ENCODE results near the gene TMUB1. TPM values are rescaled to one million over a fixed set of nuclear protein-coding genes. Genes with fewer than 3 reads are reported as not detected.

The TMUB1 gene
- total RNA-seq, 1 donor from 2014 or later, result 40.3 TPM

DNA sequence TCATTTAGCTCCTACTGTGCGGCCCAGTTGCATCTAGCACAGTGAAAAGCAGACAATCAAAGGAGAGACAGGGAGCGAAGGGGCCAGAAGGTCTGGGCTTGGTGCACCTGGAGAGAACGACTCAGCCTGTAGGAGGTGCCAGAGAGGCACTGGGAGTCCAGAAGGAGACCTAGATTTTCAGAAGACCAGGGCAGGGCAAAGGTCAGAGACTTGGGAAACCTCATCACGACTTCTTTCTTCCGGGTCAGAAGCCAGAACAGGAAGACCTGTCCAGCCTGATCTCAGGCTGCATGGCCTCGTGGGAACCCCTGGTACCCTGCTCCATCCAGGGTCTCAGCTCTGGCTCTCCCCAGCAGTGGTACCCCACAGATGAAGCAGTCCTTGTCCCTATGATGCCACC lies 8.1 kb upstream of the TMUB1 start:
- H3K4me1 ChIP-seq, result peaks cover 68% of the 10 kb centered on the region
- DNase-seq (ENCODE audit: extremely low spot score in 2 of 2), result no peak
- H3K36me3 ChIP-seq, result no peaks in the 10 kb centered on the region
- intact Hi-C loops (cut with DNase I), result no loop called here
- H3K4me3 ChIP-seq, result no peak overlapping the region
- no peaks in the 10 kb centered on the region for H3K27me3 ChIP-seq
- TF ChIP-seq, protein P1, sequence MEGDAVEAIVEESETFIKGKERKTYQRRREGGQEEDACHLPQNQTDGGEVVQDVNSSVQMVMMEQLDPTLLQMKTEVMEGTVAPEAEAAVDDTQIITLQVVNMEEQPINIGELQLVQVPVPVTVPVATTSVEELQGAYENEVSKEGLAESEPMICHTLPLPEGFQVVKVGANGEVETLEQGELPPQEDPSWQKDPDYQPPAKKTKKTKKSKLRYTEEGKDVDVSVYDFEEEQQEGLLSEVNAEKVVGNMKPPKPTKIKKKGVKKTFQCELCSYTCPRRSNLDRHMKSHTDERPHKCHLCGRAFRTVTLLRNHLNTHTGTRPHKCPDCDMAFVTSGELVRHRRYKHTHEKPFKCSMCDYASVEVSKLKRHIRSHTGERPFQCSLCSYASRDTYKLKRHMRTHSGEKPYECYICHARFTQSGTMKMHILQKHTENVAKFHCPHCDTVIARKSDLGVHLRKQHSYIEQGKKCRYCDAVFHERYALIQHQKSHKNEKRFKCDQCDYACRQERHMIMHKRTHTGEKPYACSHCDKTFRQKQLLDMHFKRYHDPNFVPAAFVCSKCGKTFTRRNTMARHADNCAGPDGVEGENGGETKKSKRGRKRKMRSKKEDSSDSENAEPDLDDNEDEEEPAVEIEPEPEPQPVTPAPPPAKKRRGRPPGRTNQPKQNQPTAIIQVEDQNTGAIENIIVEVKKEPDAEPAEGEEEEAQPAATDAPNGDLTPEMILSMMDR (IDR thresholded peaks at IDR 0.05), result no peak
- TF ChIP-seq POLR2A (IDR thresholded peaks at IDR 0.05) (no peak), POLR2AphosphoS5 (IDR thresholded peaks at IDR 0.05; ENCODE audit: insufficient read depth in 1 of 2, low read depth in 1 of 2) (no peak)
- H3K9me3 ChIP-seq, result no peaks in the 10 kb centered on the region
- no peak overlapping the region for H3K27ac ChIP-seq

DNA sequence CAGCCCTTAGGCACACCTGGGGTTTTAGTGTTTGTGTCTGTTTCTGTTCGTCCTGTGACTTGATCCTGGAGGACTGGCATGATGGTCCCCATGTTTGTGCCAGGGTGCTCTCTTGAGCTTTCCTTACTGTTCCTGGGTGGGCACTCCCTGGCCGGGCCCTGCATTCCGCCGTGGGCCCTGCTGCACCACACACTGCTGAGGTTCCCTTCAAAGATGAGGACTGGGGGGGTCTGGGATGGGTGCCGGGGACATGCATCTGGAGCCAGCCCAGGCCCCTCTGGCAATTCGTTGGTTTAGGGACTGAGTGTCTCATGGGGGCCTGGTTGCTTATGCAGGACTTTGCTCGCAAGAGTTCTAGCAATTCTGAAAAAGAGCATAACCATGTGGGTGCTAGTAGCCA lies 7.7 kb upstream of the TMUB1 start:
- H3K27me3 ChIP-seq, result no peaks in the 10 kb centered on the region
- no peak for TF ChIP-seq POLR2AphosphoS5 (IDR thresholded peaks at IDR 0.05; ENCODE audit: insufficient read depth in 1 of 2, low read depth in 1 of 2)
- TF ChIP-seq, protein P1 (IDR thresholded peaks at IDR 0.05), result no peak
- TF ChIP-seq POLR2A (IDR thresholded peaks at IDR 0.05), result no peak
- DNase-seq (ENCODE audit: extremely low spot score in 2 of 2), result no peak
- peaks cover 68% of the 10 kb centered on the region for H3K4me1 ChIP-seq
- peak overlapping the region; percentile 12 for H3K27ac ChIP-seq
- H3K4me3 ChIP-seq, result no peak overlapping the region
- intact Hi-C loops (cut with DNase I), result no loop called here
- no peaks in the 10 kb centered on the region for H3K9me3 ChIP-seq
- no peaks in the 10 kb centered on the region for H3K36me3 ChIP-seq

DNA sequence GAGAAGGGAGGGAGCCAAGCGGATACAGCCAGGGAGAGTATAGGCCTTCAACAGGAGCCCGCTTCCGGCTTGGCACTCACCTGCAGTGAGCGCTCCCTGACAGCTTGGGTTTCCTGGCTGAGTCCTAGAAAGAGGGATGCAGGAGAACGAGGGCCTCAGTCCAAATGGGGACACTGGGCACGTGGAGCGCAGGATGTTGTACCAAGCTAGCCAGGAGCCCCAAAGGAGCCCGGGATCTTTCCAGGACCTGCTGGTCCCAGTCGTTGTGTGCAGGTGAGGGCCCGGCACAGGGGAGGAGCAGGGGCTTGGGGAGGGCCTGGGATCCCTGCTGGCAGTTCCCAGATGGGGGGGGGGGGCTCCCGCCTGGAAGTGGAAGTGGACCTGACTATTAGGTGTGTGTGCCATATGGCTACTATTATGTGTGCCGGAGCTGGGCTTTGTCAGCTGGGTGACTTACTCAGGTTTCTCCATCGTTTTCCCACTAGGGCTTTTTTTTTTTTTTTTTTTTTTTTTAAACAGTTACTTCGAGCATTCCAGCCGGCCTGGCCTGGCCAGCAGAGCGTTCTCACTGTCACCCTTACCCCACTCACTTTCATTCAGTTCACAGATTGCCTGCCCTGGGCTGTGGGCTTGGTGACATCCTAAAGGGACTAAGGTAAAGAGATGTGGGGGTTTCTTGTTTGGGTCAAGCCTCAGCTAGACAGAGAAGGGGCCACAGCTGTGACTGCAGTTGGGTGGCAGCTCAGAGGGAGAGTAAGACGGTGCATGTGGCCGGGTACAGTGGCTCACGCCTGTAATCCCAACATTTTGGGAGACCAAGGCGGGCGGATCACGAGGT lies 6.8 kb upstream of the TMUB1 start:
- Histone ChIP-seq H3K27me3 (no peaks in the 10 kb centered on the region), H3K4me1 (peaks cover 73% of the 10 kb centered on the region), H3K36me3 (no peaks in the 10 kb centered on the region), H3K27ac (peak overlapping the region; percentile 89), H3K9me3 (no peaks in the 10 kb centered on the region), H3K4me3 (peak overlapping the region; percentile 80 to 82)
- no peak for TF ChIP-seq POLR2AphosphoS5 (IDR thresholded peaks at IDR 0.05; ENCODE audit: insufficient read depth in 1 of 2, low read depth in 1 of 2)
- no peak for DNase-seq (ENCODE audit: extremely low spot score in 2 of 2)
- intact Hi-C loops (cut with DNase I), result no loop called here

DNA sequence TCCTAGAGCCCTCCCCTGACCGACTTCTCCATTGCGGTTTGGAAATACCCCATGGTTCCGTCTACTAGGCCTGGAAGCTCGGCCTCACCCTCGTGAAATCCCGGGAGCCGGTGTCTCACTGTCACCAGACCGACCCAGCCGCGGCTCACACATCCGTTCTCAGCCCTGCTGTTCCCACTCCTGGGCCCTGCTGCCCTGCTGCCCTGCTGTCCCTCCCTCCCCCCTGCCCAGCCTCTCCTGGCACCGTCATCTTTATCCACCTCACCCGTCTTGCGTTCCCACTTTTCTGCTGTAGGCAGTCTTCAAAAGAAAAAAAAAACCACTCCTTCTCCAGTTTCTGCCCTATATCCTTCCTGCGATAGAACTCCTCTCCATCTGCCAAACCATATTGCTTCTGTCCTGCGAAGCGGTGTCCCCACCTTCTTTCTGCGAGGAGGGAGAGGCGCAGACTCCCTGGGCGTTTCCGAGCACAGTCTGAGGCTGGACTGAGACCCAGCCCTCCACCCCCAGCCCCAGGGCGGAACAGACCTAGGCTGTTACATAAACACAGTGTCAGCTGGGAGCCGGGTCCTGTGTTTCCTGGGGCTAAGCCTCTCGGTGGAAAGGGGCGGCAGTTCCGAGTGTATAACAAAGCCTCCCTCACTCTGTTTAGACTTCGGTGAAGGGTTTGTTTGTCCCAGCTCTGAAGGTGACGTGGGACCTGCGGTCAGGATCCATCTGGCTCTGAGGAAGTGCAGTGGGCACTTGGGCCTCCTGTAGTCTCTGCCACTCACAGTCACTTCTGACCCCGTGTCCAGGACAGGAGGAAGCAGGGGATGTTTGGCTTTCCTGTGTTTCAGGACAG lies 5.8 kb upstream of the TMUB1 start:
- Histone ChIP-seq H3K4me1 (peaks cover 70% of the 10 kb centered on the region), H3K27ac (peak overlapping the region; percentile 89), H3K9me3 (no peaks in the 10 kb centered on the region), H3K4me3 (peak overlapping the region; percentile 80 to 82), H3K27me3 (no peaks in the 10 kb centered on the region), H3K36me3 (no peaks in the 10 kb centered on the region)
- DNase-seq (ENCODE audit: extremely low spot score in 2 of 2), result no peak
- intact Hi-C loops (cut with DNase I), result no loop called here
- TF ChIP-seq POLR2A (IDR thresholded peaks at IDR 0.05) (peak in 1 of 2 donors; percentile 8), POLR2AphosphoS5 (IDR thresholded peaks at IDR 0.05; ENCODE audit: insufficient read depth in 1 of 2, low read depth in 1 of 2) (peak; percentile 19 to 77)
- TF ChIP-seq, protein P1 (IDR thresholded peaks at IDR 0.05), result no peak

DNA sequence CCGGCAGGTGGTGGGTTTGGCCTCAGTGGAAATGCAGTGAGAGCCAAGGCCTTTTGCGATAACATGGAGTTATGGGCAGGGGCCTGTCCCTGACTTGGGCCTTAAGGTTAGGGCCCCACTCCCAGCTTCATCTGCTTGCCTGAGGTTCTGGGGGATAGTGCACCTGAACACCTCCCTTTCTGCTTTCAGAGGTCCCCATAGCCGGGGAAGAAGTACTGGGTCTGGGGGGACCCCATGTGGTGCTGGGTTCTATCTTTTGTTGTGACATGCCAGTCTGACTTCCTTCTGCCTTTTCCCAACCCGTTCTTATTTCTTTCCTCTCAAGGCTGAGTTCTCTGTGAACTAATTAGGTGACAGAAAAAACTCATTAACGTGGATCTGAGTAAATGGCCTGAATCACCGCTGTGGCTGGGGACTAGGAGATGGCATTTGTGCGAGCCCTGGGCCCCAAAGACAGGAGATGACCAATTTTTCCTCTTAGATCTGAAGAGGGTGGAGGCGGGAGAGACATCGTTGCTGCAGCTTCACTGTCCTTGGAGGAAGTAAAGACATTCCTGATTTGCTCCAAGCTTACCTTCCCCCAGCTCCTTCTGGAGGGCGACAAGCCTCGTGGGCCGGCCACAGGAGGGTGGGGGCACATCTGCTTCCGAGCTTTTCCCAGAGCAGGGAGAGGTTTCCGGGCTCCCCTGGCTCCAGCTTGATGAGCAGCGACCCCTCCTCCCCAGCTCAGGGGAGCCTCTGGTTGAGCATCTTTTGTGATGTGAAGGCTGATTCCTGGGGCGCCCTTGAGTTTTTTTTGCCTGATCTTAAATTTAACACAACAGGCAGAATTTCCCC lies 4.9 kb upstream of the TMUB1 start:
- DNase-seq (ENCODE audit: extremely low spot score in 2 of 2), result no peak
- TF ChIP-seq, protein P1 (IDR thresholded peaks at IDR 0.05), result no peak
- TF ChIP-seq POLR2AphosphoS5 (IDR thresholded peaks at IDR 0.05; ENCODE audit: insufficient read depth in 1 of 2, low read depth in 1 of 2) (no peak), POLR2A (IDR thresholded peaks at IDR 0.05) (no peak)
- H3K4me3 ChIP-seq, result peak overlapping the region; percentile 80 to 82
- peaks cover 72% of the 10 kb centered on the region for H3K4me1 ChIP-seq
- no peaks in the 10 kb centered on the region for H3K27me3 ChIP-seq
- peak overlapping the region; percentile 89 for H3K27ac ChIP-seq
- H3K36me3 ChIP-seq, result no peaks in the 10 kb centered on the region
- intact Hi-C loops (cut with DNase I), result no loop called here
- no peaks in the 10 kb centered on the region for H3K9me3 ChIP-seq
